WTC11 (cell line): Measurements from ENCODE around the gene MX1. TPM values are rescaled to one million over a fixed set of nuclear protein-coding genes. Genes with fewer than 3 reads are reported as not detected.

Source experiments
- ATAC-seq: fragments of 200-7000 bp; cut with Tn5 transposase; 2 replicates; pipeline ENCODE4 v1.10.0; 2021; ENCODE audit warnings: mild to moderate bottlenecking, moderate library complexity
- CTCF ChIA-PET: fragments of 300-600 bp; sonication (Branson Sonifier 250); formaldehyde crosslinking; loops from one replicate; lab custom pipeline; 2021; ENCODE audit warnings: antibody characterized with exemption; lab: Charles Lee
- POLR2A ChIA-PET: fragments of 350-600 bp; sonication (Branson Sonifier 250); formaldehyde crosslinking; loops from one replicate; lab custom pipeline; 2021; ENCODE audit warnings: antibody characterized with exemption; lab: Charles Lee
- DNase-seq: peaks from one replicate; pipeline ENCODE4 v3.0.0; 2021; ENCODE audit warnings: low spot score
- H3K27ac Mint-ChIP-seq: 2 replicates; pipeline ENCODE4 v1.8.0; 2021; ENCODE audit warnings: mixed read lengths
- H3K27me3 Mint-ChIP-seq: 2 replicates; pipeline ENCODE4 v1.8.0; 2021; ENCODE audit warnings: low read depth, mild to moderate bottlenecking, moderate library complexity, mixed read lengths
- H3K36me3 Mint-ChIP-seq: 2 replicates; pipeline ENCODE4 v1.8.0; 2021; ENCODE audit warnings: mixed read lengths
- H3K4me1 Mint-ChIP-seq: 2 replicates; pipeline ENCODE4 v1.8.0; 2022; ENCODE audit warnings: mixed read lengths
- H3K4me3 Mint-ChIP-seq: 2 replicates; pipeline ENCODE4 v1.8.0; 2021; ENCODE audit warnings: mild to moderate bottlenecking, moderate library complexity, mixed read lengths
- H3K9me3 Mint-ChIP-seq: 2 replicates; pipeline ENCODE4 v1.8.0; 2021; ENCODE audit warnings: mixed read lengths
- ELF4 ChIP-seq: sonication (generic); formaldehyde crosslinking; IDR thresholded peaks from 2 replicates; pipeline ENCODE4 v1.8.1; 2022; ENCODE audit warnings: low read depth, mild to moderate bottlenecking, moderate library complexity, missing genetic modification reagents
- GRHL2 ChIP-seq: fragments of 250-450 bp; sonication (Bioruptor Pico); IDR thresholded peaks from 2 replicates; pipeline ENCODE4 v1.8.0; 2022; ENCODE audit warnings: mild to moderate bottlenecking, moderate library complexity; ENCODE audit not compliant: insufficient replicate concordance, severe bottlenecking
- HMGA2 ChIP-seq: fragments of 250-450 bp; sonication (Bioruptor Pico); IDR thresholded peaks from 2 replicates; pipeline ENCODE4 v1.4.0; 2021; ENCODE audit warnings: mild to moderate bottlenecking, moderate library complexity
- IRF2 ChIP-seq: sonication (generic); formaldehyde crosslinking; IDR thresholded peaks from 2 replicates; pipeline ENCODE4 v1.8.0; 2022; ENCODE audit warnings: low read depth, missing genetic modification reagents, borderline replicate concordance
- JUN ChIP-seq: sonication (generic); formaldehyde crosslinking; IDR thresholded peaks from 2 replicates; pipeline ENCODE4 v1.8.0; 2023; ENCODE audit warnings: mild to moderate bottlenecking, missing genetic modification reagents
- MYBL2 ChIP-seq: sonication (generic); formaldehyde crosslinking; IDR thresholded peaks from 2 replicates; pipeline ENCODE4 v1.8.1; 2023; ENCODE audit warnings: mild to moderate bottlenecking, moderate library complexity, missing genetic modification reagents
- NFATC4 ChIP-seq: fragments of 250-450 bp; sonication (Bioruptor Pico); IDR thresholded peaks from 2 replicates; pipeline ENCODE4 v1.9.0; 2021; ENCODE audit warnings: mild to moderate bottlenecking
- NR1H2 ChIP-seq: sonication (generic); formaldehyde crosslinking; IDR thresholded peaks from 2 replicates; pipeline ENCODE4 v1.9.0; 2021; ENCODE audit warnings: mild to moderate bottlenecking, moderate library complexity, missing genetic modification reagents
- NR3C1 ChIP-seq: sonication (generic); formaldehyde crosslinking; conservative IDR thresholded peaks from 2 replicates; pipeline ENCODE4 v1.8.1; 2023; ENCODE audit warnings: low read depth, mild to moderate bottlenecking, missing genetic modification reagents
- SMAD4 ChIP-seq: sonication (generic); formaldehyde crosslinking; IDR thresholded peaks from 2 replicates; pipeline ENCODE4 v1.8.0; 2022; ENCODE audit warnings: mild to moderate bottlenecking, missing genetic modification reagents
- TEAD1 ChIP-seq: sonication (generic); formaldehyde crosslinking; IDR thresholded peaks from 2 replicates; pipeline ENCODE4 v1.8.0; 2022; ENCODE audit warnings: mild to moderate bottlenecking, missing genetic modification reagents
- ZMAT4 ChIP-seq: fragments of 250-450 bp; sonication (Bioruptor Pico); IDR thresholded peaks from 2 replicates; pipeline ENCODE4 v1.9.0; 2021; ENCODE audit warnings: mild to moderate bottlenecking
- ZNF121 ChIP-seq: sonication (generic); formaldehyde crosslinking; IDR thresholded peaks from 2 replicates; pipeline ENCODE4 v1.8.0; 2023; ENCODE audit warnings: missing genetic modification reagents
- ZNF232 ChIP-seq: sonication (generic); formaldehyde crosslinking; IDR thresholded peaks from 2 replicates; pipeline ENCODE4 v1.8.0; 2022; ENCODE audit warnings: mild to moderate bottlenecking, missing genetic modification reagents
- ZNF263 ChIP-seq: sonication (generic); formaldehyde crosslinking; IDR thresholded peaks from 2 replicates; pipeline ENCODE4 v1.8.1; 2022; ENCODE audit warnings: low read depth, mild to moderate bottlenecking, moderate library complexity, missing genetic modification reagents
- ZNF416 ChIP-seq: fragments of 250-450 bp; sonication (Bioruptor Pico); IDR thresholded peaks from 2 replicates; pipeline ENCODE4 v1.9.0; 2021; ENCODE audit warnings: mild to moderate bottlenecking, inconsistent platforms
- ZNF423 ChIP-seq: fragments of 250-450 bp; sonication (Bioruptor Pico); IDR thresholded peaks from 2 replicates; pipeline ENCODE4 v2.1.2; 2022; ENCODE audit warnings: mild to moderate bottlenecking, moderate library complexity
- total RNA-seq: library from RNA; stranded (reverse); gene quantifications from 3 replicates; pipeline ENCODE4 v1.2.3, GENCODE V29; 2021
- TF ChIP-seq, protein P1 (sequence below): sonication (generic); formaldehyde crosslinking; IDR thresholded peaks from 2 replicates; pipeline ENCODE4 v1.8.0; 2023; ENCODE audit warnings: missing genetic modification reagents, mild to moderate bottlenecking, borderline replicate concordance
- TF ChIP-seq, protein P2 (sequence below): fragments of 250-450 bp; sonication (Bioruptor Pico); IDR thresholded peaks from 2 replicates; pipeline ENCODE4 v1.9.0; 2021; ENCODE audit warnings: mild to moderate bottlenecking

The MX1 gene
- total RNA-seq, 1 experiment from 2014 or later, result 3.6 TPM

DNA sequence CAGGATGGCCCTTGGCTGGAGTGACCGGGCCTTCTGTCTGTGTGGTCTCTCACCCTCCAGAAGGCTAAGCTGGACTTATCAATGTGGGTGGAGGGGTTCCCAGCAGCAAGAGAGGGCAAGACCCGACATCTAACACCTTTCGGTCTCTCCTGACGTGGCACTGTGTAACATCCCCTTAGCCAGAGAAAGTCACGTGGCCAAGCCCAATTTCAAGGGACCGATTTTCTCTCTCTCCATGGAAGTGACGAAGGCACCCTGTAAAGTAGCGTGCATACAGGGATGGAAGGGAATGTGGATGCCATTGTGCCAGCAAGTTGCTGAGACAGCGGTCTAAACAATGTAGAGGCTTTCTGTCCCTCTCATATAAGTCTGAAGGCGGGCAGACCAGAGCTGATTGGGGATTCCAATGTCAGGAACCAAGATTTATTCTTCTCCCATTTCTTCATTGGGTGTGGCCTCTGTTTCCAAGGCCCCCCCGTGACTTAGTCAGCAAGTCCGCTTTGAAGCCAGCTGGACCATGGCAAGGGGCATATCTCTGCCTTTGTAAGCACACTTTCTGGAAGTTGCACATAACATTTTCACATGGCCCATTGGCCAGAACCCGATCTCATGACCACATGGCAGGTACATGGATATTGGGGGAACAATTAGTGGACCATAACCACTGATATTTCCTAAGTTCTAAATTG is 12.5 kb downstream of the MX1 start:
- Mint-ChIP-seq H3K4me1 (peaks cover 4% of the 10 kb centered on the region), H3K36me3 (peaks cover 18% of the 10 kb centered on the region), H3K9me3 (peaks cover 19% of the 10 kb centered on the region), H3K4me3 (no peak overlapping the region), H3K27ac (no peak overlapping the region), H3K27me3 (no peaks in the 10 kb centered on the region)
- CTCF ChIA-PET, result interaction anchor here (0.9 kb wide), 1 partner anchor 27 kb away, joined by 3 read pairs; no protein-coding TSS in a partner anchor
- TF ChIP-seq NFATC4 (CRISPR knock-in tag) (no peak), TEAD1 (CRISPR knock-in tag) (no peak), ZNF263 (CRISPR knock-in tag) (no peak), ZNF416 (CRISPR knock-in tag) (no peak), IRF2 (CRISPR knock-in tag) (no peak), NR3C1 (no peak)
- ATAC-seq (no peak), DNase-seq (no peak)
- POLR2A ChIA-PET, result no interaction called here

GRCh38 chr21:41439248-41439647 is 13.2 kb downstream of the MX1 start:
- H3K27ac Mint-ChIP-seq, result no peak overlapping the region
- POLR2A ChIA-PET, result no interaction called here
- no peak for DNase-seq
- TF ChIP-seq GRHL2, result no peak
- TF ChIP-seq, all 79 proteins: peak for 0
- Mint-ChIP-seq H3K9me3 (peaks cover 19% of the 10 kb centered on the region), H3K4me3 (no peak overlapping the region), H3K36me3 (peaks cover 18% of the 10 kb centered on the region), H3K27me3 (no peaks in the 10 kb centered on the region), H3K4me1 (peaks cover 4% of the 10 kb centered on the region)
- no peak for ATAC-seq
- CTCF ChIA-PET, result interaction anchor here (0.9 kb wide), 1 partner anchor 28 kb away, joined by 3 read pairs; no protein-coding TSS in a partner anchor

DNA sequence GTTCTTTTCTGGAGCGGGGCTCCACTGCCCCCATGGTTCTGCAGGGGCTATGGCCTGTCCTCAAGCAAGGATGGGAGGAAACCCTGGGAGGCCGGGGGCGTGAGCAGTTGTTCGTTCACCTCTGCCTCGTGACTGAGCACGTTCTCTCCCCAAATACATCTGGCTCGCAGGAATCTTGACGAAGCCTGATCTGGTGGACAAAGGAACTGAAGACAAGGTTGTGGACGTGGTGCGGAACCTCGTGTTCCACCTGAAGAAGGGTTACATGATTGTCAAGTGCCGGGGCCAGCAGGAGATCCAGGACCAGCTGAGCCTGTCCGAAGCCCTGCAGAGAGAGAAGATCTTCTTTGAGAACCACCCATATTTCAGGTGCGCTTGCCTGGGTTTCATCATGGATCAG is 15.5 kb downstream of the MX1 start:
- Mint-ChIP-seq H3K4me1 (peaks cover 7% of the 10 kb centered on the region), H3K9me3 (no peaks in the 10 kb centered on the region), H3K4me3 (no peak overlapping the region), H3K27ac (no peak overlapping the region), H3K36me3 (peaks cover under 1% of the 10 kb centered on the region; the same call in 1 of the 2 replicates), H3K27me3 (peaks cover 3% of the 10 kb centered on the region; the same call in 1 of the 2 replicates)
- DNase-seq, result no peak
- TF ChIP-seq JUN (CRISPR knock-in tag), result no peak
- POLR2A ChIA-PET, result no interaction called here
- CTCF ChIA-PET, result no interaction called here
- ATAC-seq, result no peak

- H3K36me3 Mint-ChIP-seq, result no peaks in the 10 kb centered on the region
- H3K27me3 Mint-ChIP-seq, result peaks cover 3% of the 10 kb centered on the region
- H3K9me3 Mint-ChIP-seq, result no peaks in the 10 kb centered on the region
- peaks cover 7% of the 10 kb centered on the region for H3K4me1 Mint-ChIP-seq
- POLR2A ChIA-PET, result no interaction called here
- H3K27ac Mint-ChIP-seq, result no peak overlapping the region
- no peak for DNase-seq
- no peak overlapping the region for H3K4me3 Mint-ChIP-seq
- ATAC-seq, result no peak
- no peak for TF ChIP-seq ELF4 (CRISPR knock-in tag)
- TF ChIP-seq, protein P1, sequence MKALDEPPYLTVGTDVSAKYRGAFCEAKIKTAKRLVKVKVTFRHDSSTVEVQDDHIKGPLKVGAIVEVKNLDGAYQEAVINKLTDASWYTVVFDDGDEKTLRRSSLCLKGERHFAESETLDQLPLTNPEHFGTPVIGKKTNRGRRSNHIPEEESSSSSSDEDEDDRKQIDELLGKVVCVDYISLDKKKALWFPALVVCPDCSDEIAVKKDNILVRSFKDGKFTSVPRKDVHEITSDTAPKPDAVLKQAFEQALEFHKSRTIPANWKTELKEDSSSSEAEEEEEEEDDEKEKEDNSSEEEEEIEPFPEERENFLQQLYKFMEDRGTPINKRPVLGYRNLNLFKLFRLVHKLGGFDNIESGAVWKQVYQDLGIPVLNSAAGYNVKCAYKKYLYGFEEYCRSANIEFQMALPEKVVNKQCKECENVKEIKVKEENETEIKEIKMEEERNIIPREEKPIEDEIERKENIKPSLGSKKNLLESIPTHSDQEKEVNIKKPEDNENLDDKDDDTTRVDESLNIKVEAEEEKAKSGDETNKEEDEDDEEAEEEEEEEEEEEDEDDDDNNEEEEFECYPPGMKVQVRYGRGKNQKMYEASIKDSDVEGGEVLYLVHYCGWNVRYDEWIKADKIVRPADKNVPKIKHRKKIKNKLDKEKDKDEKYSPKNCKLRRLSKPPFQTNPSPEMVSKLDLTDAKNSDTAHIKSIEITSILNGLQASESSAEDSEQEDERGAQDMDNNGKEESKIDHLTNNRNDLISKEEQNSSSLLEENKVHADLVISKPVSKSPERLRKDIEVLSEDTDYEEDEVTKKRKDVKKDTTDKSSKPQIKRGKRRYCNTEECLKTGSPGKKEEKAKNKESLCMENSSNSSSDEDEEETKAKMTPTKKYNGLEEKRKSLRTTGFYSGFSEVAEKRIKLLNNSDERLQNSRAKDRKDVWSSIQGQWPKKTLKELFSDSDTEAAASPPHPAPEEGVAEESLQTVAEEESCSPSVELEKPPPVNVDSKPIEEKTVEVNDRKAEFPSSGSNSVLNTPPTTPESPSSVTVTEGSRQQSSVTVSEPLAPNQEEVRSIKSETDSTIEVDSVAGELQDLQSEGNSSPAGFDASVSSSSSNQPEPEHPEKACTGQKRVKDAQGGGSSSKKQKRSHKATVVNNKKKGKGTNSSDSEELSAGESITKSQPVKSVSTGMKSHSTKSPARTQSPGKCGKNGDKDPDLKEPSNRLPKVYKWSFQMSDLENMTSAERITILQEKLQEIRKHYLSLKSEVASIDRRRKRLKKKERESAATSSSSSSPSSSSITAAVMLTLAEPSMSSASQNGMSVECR (CRISPR knock-in tag), result no peak
- TF ChIP-seq SMAD4 (CRISPR knock-in tag), result no peak
- TF ChIP-seq, all 79 proteins: peak for 0
- CTCF ChIA-PET, result no interaction called here
These were observed 16.6 kb downstream of the MX1 start for GRCh38 chr21:41442481-41443186.

- Mint-ChIP-seq H3K4me3 (no peak overlapping the region), H3K36me3 (no peaks in the 10 kb centered on the region), H3K27me3 (peaks cover 3% of the 10 kb centered on the region), H3K4me1 (peaks cover 3% of the 10 kb centered on the region; the same call in 1 of the 2 replicates), H3K9me3 (no peaks in the 10 kb centered on the region), H3K27ac (no peak overlapping the region)
- ATAC-seq (no peak), DNase-seq (no peak)
- ChIA-PET POLR2A (no interaction called here), CTCF (no interaction called here)
- no peak for TF ChIP-seq ZMAT4 (CRISPR knock-in tag)
- no peak for TF ChIP-seq NFATC4 (CRISPR knock-in tag)
- no peak for TF ChIP-seq ZNF232 (CRISPR knock-in tag)
- no peak for TF ChIP-seq NR1H2 (CRISPR knock-in tag)
- TF ChIP-seq ZNF423 (CRISPR knock-in tag), result no peak
- no peak for TF ChIP-seq MYBL2 (CRISPR knock-in tag)
- TF ChIP-seq ZNF121 (CRISPR knock-in tag), result no peak
- no peak for TF ChIP-seq HMGA2
- TF ChIP-seq, protein P2, sequence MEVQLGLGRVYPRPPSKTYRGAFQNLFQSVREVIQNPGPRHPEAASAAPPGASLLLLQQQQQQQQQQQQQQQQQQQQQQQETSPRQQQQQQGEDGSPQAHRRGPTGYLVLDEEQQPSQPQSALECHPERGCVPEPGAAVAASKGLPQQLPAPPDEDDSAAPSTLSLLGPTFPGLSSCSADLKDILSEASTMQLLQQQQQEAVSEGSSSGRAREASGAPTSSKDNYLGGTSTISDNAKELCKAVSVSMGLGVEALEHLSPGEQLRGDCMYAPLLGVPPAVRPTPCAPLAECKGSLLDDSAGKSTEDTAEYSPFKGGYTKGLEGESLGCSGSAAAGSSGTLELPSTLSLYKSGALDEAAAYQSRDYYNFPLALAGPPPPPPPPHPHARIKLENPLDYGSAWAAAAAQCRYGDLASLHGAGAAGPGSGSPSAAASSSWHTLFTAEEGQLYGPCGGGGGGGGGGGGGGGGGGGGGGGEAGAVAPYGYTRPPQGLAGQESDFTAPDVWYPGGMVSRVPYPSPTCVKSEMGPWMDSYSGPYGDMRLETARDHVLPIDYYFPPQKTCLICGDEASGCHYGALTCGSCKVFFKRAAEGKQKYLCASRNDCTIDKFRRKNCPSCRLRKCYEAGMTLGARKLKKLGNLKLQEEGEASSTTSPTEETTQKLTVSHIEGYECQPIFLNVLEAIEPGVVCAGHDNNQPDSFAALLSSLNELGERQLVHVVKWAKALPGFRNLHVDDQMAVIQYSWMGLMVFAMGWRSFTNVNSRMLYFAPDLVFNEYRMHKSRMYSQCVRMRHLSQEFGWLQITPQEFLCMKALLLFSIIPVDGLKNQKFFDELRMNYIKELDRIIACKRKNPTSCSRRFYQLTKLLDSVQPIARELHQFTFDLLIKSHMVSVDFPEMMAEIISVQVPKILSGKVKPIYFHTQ (CRISPR knock-in tag), result no peak
- TF ChIP-seq TEAD1 (CRISPR knock-in tag), result no peak
These were observed 17.5 kb downstream of the MX1 start for GRCh38 chr21:41443562-41443961.
